Retinal pigment epithelial cell (primary cell): ENCODE results near the gene KCNQ1.

Experiments
- DNase-seq: peaks from one replicate; pipeline ENCODE4 v3.0.0-alpha.2; 2010; ENCODE audit warnings: low read depth
- H3K4me3 ChIP-seq: 2 replicates; pipeline ENCODE4 v1.5.1; 2011; ENCODE audit warnings: mild to moderate bottlenecking, low read length, control low read depth, moderate library complexity
- CTCF ChIP-seq: conservative IDR thresholded peaks from 2 replicates; pipeline ENCODE4 v1.5.1; 2011; ENCODE audit warnings: low read depth, low read length, control low read depth, inconsistent platforms

The KCNQ1 gene

DNA sequence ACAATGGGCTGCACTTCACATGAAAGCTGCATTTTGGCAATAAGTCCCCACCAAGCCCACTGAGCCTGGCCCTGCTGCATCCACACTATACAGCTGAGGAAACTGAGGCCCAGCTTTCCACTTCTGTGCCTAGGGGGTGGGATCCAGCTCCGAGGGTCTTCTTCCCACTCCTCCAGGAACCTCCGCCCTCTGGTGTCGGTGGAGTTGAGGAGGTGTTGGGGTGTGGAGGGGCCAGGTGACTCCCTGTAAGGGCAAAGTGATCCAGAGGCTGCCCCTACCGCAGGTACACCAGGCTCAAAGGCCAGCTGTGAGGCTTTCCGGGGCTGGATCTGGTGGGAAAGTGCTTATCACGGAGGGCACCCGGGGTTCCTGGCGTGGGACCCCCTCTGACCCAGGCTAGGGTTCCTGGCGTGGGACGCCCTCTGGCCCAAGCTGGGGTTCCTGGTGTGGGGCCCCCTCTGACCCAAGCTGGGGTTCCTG is 125.0 kb downstream of the KCNQ1 start:
- DNase-seq = no peak
- no peak overlapping the region for H3K4me3 ChIP-seq
- TF ChIP-seq CTCF = no peak

GRCh38 chr11:2570211-2570811 is 125.5 kb downstream of the KCNQ1 start:
- no peak for DNase-seq
- no peak overlapping the region for H3K4me3 ChIP-seq
- TF ChIP-seq CTCF = no peak

DNA sequence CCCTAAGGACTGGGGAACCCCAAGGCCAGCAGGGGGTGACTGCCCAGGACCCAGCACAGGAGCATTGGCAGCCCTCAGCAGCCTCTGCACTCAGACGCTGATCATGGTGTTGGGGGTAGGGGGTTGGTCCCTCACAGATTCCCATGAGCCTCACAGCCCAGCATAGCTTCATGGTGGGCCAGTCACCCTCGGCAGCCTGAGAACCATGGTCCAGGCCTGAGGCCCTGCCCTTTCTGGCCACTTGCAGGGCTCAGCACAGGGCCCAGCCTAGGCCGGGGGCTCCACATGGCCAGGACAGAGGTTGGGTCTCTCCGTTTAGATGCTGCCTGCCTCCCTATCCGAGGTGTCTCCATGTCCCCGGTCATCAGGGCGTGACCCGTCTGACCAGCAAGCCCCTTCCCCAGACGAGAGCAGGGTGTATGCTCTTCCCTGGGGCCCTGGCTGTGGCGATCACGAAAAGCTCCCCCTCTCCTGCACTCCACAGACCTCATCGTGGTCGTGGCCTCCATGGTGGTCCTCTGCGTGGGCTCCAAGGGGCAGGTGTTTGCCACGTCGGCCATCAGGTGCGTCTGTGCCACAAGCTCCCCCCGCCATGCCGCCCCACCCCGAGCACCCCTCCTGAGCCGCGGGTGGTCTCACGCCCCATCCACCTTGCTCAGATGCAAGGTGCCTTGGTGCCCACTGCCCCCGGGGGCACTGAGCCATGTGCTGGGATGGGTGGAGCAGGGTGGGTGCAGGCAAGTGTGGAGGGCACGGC is 126.2 kb downstream of the KCNQ1 start:
- DNase-seq = no peak
- no peak for TF ChIP-seq CTCF

GRCh38 chr11:2571598-2572281 is 126.9 kb downstream of the KCNQ1 start:
- no peak for DNase-seq
- no peak overlapping the region for H3K4me3 ChIP-seq
- no peak for TF ChIP-seq CTCF

More for the DNA sequence above, 126.2 kb downstream of the KCNQ1 start:
- H3K4me3 ChIP-seq = no peak overlapping the region

DNA sequence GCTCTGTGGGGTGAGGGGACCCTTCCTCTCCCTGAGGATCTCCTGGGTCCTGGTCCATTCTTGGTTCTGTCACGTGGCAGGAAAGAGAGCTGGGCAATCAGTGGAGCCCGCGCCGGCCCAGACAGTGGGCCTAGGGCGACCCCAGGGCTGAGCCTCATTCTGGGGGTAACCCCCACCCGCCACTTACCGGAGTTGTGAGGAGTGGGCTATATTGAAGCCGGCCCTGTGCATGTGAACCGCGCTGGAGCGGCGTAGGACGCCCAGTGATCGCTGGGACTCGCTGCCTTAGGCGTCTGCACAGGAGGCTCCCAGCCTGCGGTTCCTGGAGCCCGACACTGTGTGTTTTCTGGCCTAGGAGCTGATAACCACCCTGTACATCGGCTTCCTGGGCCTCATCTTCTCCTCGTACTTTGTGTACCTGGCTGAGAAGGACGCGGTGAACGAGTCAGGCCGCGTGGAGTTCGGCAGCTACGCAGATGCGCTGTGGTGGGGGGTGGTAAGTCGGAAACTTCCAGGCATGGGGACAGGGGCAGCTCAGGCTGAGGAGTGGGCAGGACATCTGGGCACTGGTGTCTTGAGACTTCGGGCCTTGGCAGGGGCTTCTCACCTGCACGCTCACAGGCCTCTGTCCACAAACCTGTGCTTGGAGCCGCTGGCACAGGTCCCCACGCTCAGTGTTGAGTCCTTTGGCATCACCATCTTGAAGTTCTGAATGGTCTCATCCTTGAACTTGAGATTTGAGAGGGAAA is 127.9 kb downstream of the KCNQ1 start:
- TF ChIP-seq CTCF = no peak
- H3K4me3 ChIP-seq = no peak overlapping the region
- no peak for DNase-seq

DNA sequence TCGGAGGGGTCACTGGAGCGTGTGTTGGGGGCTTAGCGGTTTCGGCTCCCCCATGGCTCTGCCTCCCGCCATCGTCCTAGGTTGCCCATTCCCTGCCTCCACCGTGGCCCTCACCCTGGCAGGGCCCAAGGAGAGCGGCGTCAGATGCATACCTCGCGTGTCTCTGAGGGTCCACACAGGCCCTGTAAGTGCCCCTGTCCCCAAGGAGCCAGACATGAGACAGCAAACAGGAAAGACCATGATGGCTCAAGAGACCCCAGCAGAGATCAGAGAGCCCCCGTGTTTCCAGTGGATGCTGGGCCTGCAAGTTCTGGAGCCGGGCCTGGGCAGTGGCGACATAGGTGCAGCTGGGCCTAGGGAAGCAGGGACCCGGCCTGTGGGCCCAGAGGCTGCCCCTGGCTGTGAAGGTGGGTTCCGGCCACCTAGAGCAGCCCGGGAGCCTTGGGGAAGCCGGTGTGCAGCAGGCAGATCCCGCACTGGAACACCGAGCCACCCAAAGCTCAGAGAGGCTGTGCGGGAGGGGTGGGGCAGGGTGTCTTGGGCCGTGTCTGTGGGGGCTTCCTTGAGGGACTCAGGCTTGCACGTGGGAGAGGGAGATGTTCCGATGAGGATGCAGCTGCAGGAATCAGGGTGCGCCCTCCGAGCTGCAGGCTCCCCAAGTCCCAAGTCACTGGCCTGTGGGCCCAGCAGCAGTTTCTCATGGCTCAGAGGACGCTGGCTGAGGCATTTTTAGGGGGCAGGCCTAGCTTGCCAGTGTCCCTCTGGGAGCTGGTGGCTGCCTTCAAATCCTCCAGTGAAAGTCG is 128.6 kb downstream of the KCNQ1 start:
- TF ChIP-seq CTCF = no peak
- DNase-seq = no peak
- H3K4me3 ChIP-seq = no peak overlapping the region
